HEK293T (cell line): Measurements from ENCODE around the gene SLC13A4.

ENCODE experiments used
- CTCF ChIA-PET: fragments of 350-600 bp; formaldehyde crosslinking; extraction: SDS; loops from one replicate; lab custom pipeline; 2021; ENCODE audit warnings: antibody characterized with exemption, inconsistent platforms; lab: Yijun Ruan, JAX
- POLR2A ChIA-PET: fragments of 350-600 bp; formaldehyde crosslinking; extraction: SDS; loops from one replicate; lab custom pipeline; 2020; ENCODE audit warnings: antibody characterized with exemption, inconsistent platforms; lab: Yijun Ruan, JAX
- DNase-seq: peaks from one replicate; pipeline ENCODE4 v3.0.0; 2012; ENCODE audit warnings: mixed read lengths; ENCODE audit errors: extremely low spot score
- ARNT ChIP-seq: fragments of 450-650 bp; IDR thresholded peaks from 2 replicates; pipeline ENCODE4 v1.6.1; 2017; ENCODE audit warnings: mild to moderate bottlenecking
- BHLHE40 ChIP-seq: fragments of 450-650 bp; IDR thresholded peaks from 2 replicates; pipeline ENCODE4 v1.6.1; 2016; ENCODE audit warnings: mild to moderate bottlenecking, moderate library complexity, borderline replicate concordance
- CTBP1 ChIP-seq: fragments of 450-650 bp; IDR thresholded peaks from 2 replicates; pipeline ENCODE4 v1.6.1; 2016; ENCODE audit warnings: borderline replicate concordance
- ELF4 ChIP-seq: fragments of 450-650 bp; IDR thresholded peaks from 2 replicates; pipeline ENCODE4 v1.6.1; 2017; ENCODE audit warnings: antibody characterized with exemption
- FOXA1 ChIP-seq: fragments of 450-650 bp; IDR thresholded peaks from 2 replicates; pipeline ENCODE4 v1.6.1; 2016; ENCODE audit warnings: mild to moderate bottlenecking
- FOXK2 ChIP-seq: fragments of 450-650 bp; IDR thresholded peaks from 2 replicates; pipeline ENCODE4 v1.6.1; 2016; ENCODE audit warnings: mild to moderate bottlenecking
- FOXM1 ChIP-seq: fragments of 450-650 bp; IDR thresholded peaks from 2 replicates; pipeline ENCODE4 v1.6.1; 2017; ENCODE audit warnings: mild to moderate bottlenecking, borderline replicate concordance
- HDGF ChIP-seq: fragments of 450-650 bp; IDR thresholded peaks from 2 replicates; pipeline ENCODE4 v1.6.1; 2017; ENCODE audit warnings: antibody characterized with exemption, borderline replicate concordance
- L3MBTL2 ChIP-seq: fragments of 450-650 bp; conservative IDR thresholded peaks from 2 replicates; pipeline ENCODE4 v1.6.1; 2016; ENCODE audit warnings: mild to moderate bottlenecking
- LEF1 ChIP-seq: fragments of 450-650 bp; IDR thresholded peaks from 2 replicates; pipeline ENCODE4 v1.6.1; 2017; ENCODE audit warnings: mild to moderate bottlenecking, borderline replicate concordance
- NFRKB ChIP-seq: fragments of 450-650 bp; IDR thresholded peaks from 2 replicates; pipeline ENCODE4 v1.6.1; 2016; ENCODE audit warnings: mild to moderate bottlenecking, moderate library complexity
- PKNOX1 ChIP-seq: fragments of 450-650 bp; IDR thresholded peaks from 2 replicates; pipeline ENCODE4 v1.6.1; 2016
- SP1 ChIP-seq: fragments of 450-650 bp; IDR thresholded peaks from 2 replicates; pipeline ENCODE4 v1.6.1; 2017
- SUZ12 ChIP-seq: fragments of 450-650 bp; IDR thresholded peaks from 2 replicates; pipeline ENCODE4 v1.6.1; 2016; ENCODE audit warnings: mild to moderate bottlenecking
- TARDBP ChIP-seq: fragments of 450-650 bp; IDR thresholded peaks from 2 replicates; pipeline ENCODE4 v1.6.1; 2016
- ZNF384 ChIP-seq: fragments of 450-650 bp; IDR thresholded peaks from 2 replicates; pipeline ENCODE4 v1.6.1; 2016

SLC13A4 gene

DNA sequence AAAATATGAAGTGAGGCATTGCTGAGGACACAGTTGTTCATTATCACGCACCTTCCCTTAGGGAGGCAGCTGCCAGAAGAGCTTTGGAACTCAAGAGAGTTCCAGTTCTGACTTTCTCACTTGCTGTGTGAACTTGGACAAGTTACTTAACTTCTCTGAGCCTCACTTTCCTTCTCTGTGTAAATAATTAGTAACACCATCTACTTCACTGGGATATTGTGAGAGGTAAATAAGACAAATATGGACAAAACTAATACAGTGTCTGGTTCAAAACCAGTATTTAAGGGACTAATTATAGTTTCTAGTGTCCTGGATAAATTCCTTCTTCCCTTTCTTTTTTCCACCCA lies 6.3 kb upstream of the SLC13A4 start:
- ChIA-PET CTCF (no interaction called here), POLR2A (no interaction called here)
- no peak for DNase-seq
- TF ChIP-seq TARDBP = no peak
- no peak for TF ChIP-seq L3MBTL2
- TF ChIP-seq ARNT = no peak
- TF ChIP-seq NFRKB = no peak

DNA sequence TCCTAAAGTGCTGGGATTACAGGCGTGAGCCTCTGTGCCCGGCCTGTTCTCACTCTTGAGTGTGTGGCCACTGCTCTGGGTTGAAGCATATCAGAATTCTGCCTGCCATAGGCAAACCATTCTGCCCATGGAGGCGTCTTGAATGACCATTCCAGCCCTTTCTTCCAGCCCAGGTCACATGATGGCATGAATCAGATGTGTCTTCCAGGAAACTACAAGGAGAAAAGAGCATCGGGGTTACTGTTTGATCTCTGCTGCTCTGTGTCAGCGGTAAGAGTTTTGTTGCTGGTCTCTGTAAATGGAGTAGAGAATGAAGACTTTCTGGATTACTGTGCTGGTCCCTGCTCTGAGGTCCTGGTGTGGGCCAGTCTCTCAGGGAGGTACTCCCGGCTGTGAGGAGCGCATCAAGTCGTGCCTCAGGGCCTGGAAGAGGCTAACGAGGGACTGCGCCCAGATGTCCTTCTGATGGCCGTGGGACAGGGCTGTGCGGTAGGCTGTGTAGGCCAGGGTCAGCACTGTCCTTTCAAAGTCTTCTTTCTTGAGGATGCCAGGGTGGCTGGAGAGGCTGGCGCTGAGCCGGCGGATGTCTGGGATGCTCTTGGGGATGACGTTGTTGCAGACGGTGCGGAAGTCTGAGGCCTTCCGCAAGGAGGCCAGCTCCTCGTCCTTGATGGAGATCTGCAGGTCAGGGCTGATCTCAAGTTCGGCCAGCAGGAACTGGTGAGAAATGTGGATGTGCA lies 5.8 kb upstream of the SLC13A4 start:
- ChIA-PET CTCF (interaction anchor here (1.5 kb wide), 1 partner anchor 23 kb away, joined by 7 read pairs; no protein-coding TSS in a partner anchor), POLR2A (no interaction called here)
- no peak for DNase-seq

DNA sequence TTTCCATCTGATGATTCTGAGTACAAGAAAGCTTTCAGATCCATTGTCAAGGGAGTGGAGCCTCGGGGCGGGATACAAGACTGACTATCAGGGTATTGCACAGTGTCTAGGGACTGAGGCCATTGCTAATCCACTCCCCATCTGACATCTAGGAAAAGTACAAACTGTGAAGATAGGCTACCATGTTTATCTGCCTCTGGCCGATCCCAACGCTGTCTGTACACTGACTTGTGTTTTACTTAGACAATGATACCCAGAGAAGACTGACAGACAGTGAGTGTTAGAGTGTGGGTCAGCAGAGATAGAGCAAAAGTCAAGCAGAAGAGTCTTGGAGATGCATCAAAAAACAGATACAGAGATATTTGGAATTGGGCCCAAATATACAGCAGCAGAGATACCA lies 3.1 kb upstream of the SLC13A4 start:
- TF ChIP-seq PKNOX1 (no peak), SUZ12 (no peak), FOXK2 (no peak), NFRKB (no peak)
- POLR2A ChIA-PET = interaction anchor here (1.1 kb wide), 1 partner anchor 9 kb away, joined by 3 read pairs; no protein-coding TSS in a partner anchor
- no peak for DNase-seq
- CTCF ChIA-PET = interaction anchor here (0.8 kb wide), 1 partner anchor 27 kb away, joined by 3 read pairs; no protein-coding TSS in a partner anchor

More for the DNA sequence above, 5.8 kb upstream of the SLC13A4 start:
- TF ChIP-seq ZNF384 = no peak
- TF ChIP-seq LEF1 = no peak
- no peak for TF ChIP-seq NFRKB
- TF ChIP-seq FOXK2 = no peak
- no peak for TF ChIP-seq FOXM1

DNA sequence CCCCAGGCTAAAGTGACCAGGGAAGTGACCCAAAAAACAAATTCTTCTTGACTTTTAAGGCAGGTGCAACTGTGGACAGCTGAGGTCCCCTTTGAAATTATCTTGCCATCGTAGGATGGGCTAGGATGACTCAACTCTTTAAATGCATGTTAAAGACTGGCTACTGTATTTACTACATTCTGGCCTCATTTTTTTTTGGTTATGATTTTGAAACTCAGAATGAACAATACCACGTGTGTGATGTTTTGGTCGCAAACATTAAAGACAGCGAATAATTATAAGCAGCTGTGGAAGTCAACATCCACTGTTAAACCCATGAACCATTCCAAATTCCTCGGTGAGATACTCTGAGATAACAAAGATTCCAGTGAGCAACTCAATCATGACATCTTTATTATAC lies 1.2 kb upstream of the SLC13A4 start:
- ChIA-PET POLR2A (interaction anchor here (1.2 to 1.7 kb wide), 6 partner anchors 10 to 69 kb away, joined by 3 to 17 read pairs (median 7); no protein-coding TSS in a partner anchor), CTCF (interaction anchor here (1.7 to 1.9 kb wide), 2 partner anchors 13 to 18 kb away, joined by 5 to 12 read pairs; no protein-coding TSS in a partner anchor)
- TF ChIP-seq FOXM1 (no peak), FOXA1 (no peak), L3MBTL2 (no peak), CTBP1 (no peak), ZNF384 (no peak), BHLHE40 (no peak), ARNT (no peak), LEF1 (no peak), NFRKB (no peak)
- no peak for DNase-seq

DNA sequence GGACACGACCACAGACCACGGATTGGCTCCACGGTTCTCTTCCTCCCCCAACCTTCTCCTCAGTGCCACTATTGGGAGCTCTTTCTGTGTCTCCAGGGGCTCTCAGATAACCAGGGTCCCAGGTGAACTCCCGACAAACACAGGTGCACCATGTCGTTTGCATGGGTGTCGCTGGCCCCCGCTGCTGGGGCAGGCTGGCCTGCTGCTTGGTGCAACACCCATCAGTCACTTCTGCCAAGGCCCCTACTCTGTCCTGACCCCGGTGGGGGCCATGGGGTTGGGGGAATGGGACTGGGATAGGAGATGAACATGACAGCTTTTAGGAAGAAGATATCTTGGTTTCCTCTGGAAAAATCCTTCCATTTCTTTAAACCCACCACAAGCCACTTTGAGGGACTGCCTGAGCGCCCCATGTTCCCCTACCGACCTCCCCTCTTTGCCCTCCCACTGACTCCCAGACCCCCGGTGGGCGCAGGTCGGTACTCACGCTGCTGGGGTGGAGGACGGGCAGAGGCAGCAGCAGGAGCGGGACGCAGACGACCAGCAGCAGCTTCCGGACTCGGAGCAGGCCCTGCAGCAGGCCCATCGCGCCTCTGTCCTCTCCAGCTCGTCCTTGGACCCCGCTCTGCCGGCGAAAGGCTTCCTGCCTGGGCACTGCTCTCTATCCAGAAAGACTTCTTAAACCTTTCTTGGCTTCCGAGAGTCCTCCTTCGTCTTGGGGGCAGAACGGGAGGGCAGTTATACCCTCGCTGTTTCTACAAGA lies 894 bp downstream of the SLC13A4 start:
- TF ChIP-seq ARNT (no peak), SP1 (no peak), SUZ12 (no peak), NFRKB (no peak), FOXA1 (no peak), FOXM1 (no peak), ELF4 (no peak), FOXK2 (no peak), TARDBP (no peak), PKNOX1 (no peak), BHLHE40 (no peak), ZNF384 (no peak)
- DNase-seq = no peak
- POLR2A ChIA-PET = interaction anchor here (0.8 to 1.3 kb wide), 2 partner anchors 8 to 64 kb away, joined by 3 to 4 read pairs; partner anchors contain the start of gene STMP1
- CTCF ChIA-PET = interaction anchor here (0.9 to 1.9 kb wide), 4 partner anchors 16 to 37 kb away, joined by 3 to 12 read pairs (median 4); no protein-coding TSS in a partner anchor

DNA sequence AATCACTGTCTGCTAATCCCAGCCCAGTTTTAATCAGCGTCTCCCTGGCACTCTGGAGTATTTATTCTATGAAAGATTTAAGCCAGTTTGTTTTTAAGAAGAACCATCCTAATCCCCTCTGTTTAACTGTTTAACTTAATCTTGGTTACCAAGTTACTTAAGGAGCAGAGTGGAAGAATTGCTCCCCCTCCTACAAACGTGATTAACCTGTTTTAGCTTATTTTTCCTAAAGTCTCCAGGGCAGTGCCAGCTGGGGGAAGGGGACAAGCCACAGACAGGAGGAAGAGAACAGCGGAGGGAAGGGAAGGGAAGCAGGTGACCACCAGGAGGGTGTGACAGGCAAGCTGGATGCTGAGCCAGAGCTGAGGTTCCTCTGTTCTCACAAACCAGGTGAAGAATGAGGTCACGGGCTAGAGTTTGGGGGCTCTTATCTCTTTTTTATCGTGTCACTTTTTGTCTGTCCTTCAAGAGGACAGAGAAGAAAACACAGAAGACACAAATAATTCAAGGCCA lies 1.7 kb downstream of the SLC13A4 start:
- DNase-seq = no peak
- TF ChIP-seq LEF1 = no peak
- TF ChIP-seq FOXM1 = no peak
- no peak for TF ChIP-seq CTBP1
- TF ChIP-seq TARDBP = no peak
- no peak for TF ChIP-seq HDGF
- no peak for TF ChIP-seq FOXA1
- TF ChIP-seq ELF4 = no peak
- TF ChIP-seq SUZ12 = no peak
- no peak for TF ChIP-seq ARNT
- no peak for TF ChIP-seq NFRKB
- no peak for TF ChIP-seq PKNOX1
- no peak for TF ChIP-seq SP1
- TF ChIP-seq L3MBTL2 = no peak
- no peak for TF ChIP-seq BHLHE40
- ChIA-PET POLR2A (interaction anchor here (0.8 to 1.3 kb wide), 2 partner anchors 7 to 64 kb away, joined by 3 to 4 read pairs; partner anchors contain the start of gene STMP1), CTCF (interaction anchor here (0.9 to 1.3 kb wide), 2 partner anchors 15 to 36 kb away, joined by 3 read pairs; no protein-coding TSS in a partner anchor)
